Endodermal cell (in vitro differentiated cells): ENCODE measurements around the gene ARAP3. TPM values are rescaled to one million over a fixed set of nuclear protein-coding genes. Genes with fewer than 3 reads are reported as not detected.

Experiments
- DNase-seq: peaks from one replicate; pipeline ENCODE4 v3.0.0-alpha.2; 2017
- H3K27ac ChIP-seq: 2 replicates; pipeline ENCODE4 v1.5.1; 2013; ENCODE audit warnings: mild to moderate bottlenecking, low read depth, low read length, moderate library complexity
- H3K27me3 ChIP-seq: 2 replicates; pipeline ENCODE4 v1.6.1; 2013; ENCODE audit warnings: mild to moderate bottlenecking, low read length, moderate library complexity; ENCODE audit not compliant: insufficient read depth, control insufficient read depth, poor library complexity, severe bottlenecking
- H3K36me3 ChIP-seq: 2 replicates; pipeline ENCODE4 v1.7.0; 2013; ENCODE audit warnings: mild to moderate bottlenecking, low read length, moderate library complexity; ENCODE audit not compliant: control insufficient read depth, insufficient read depth
- H3K4me1 ChIP-seq: one replicate; pipeline ENCODE4 v1.7.0; 2013; ENCODE audit warnings: low read length; ENCODE audit not compliant: control insufficient read depth, insufficient read depth
- H3K4me3 ChIP-seq: 2 replicates; pipeline ENCODE4 v1.5.1; 2013; ENCODE audit warnings: mild to moderate bottlenecking, low read length, moderate library complexity
- H3K9ac ChIP-seq: 2 replicates; pipeline ENCODE4 v1.6.1; 2013; ENCODE audit warnings: mild to moderate bottlenecking, low read length, moderate library complexity; ENCODE audit not compliant: poor library complexity, severe bottlenecking; ENCODE audit errors: extremely low read depth
- H3K9me3 ChIP-seq: 2 replicates; pipeline ENCODE4 v1.6.1; 2013; ENCODE audit warnings: mild to moderate bottlenecking, low read length, moderate library complexity; ENCODE audit not compliant: control insufficient read depth
- H3K27ac Mint-ChIP-seq: 2 replicates; pipeline ENCODE4 v1.8.0; 2020; ENCODE audit warnings: mixed read lengths
- H3K27me3 Mint-ChIP-seq: 2 replicates; pipeline ENCODE4 v1.8.0; 2021; ENCODE audit warnings: mild to moderate bottlenecking, mixed read lengths; ENCODE audit not compliant: insufficient read depth
- H3K36me3 Mint-ChIP-seq: 2 replicates; pipeline ENCODE4 v1.8.0; 2020; ENCODE audit warnings: low read depth, mixed read lengths
- H3K4me1 Mint-ChIP-seq: 2 replicates; pipeline ENCODE4 v1.8.0; 2020; ENCODE audit warnings: mixed read lengths
- H3K4me3 Mint-ChIP-seq: 2 replicates; pipeline ENCODE4 v1.8.0; 2020; ENCODE audit warnings: mild to moderate bottlenecking, moderate library complexity, mixed read lengths
- H3K9me3 Mint-ChIP-seq: 2 replicates; pipeline ENCODE4 v1.8.0; 2020; ENCODE audit warnings: mild to moderate bottlenecking, mixed read lengths
- CTCF ChIP-seq: fragments of 200-600 bp; sonication (generic); conservative IDR thresholded peaks from 2 replicates; pipeline ENCODE4 v1.5.0; 2021; ENCODE audit warnings: antibody characterized with exemption, mild to moderate bottlenecking
- WGBS, 2 experiments: methylation state at CpG; one replicate each; pipeline versions ENCODE4 v1.1.5 to v1.1.7; 2013; ENCODE audit warnings: missing lambda C conversion rate in 2 of 2, mixed read lengths in 1 of 2; ENCODE audit not compliant: insufficient coverage in 1 of 2, insufficient read length in 1 of 2; 5-methylcytosine and 5-hydroxymethylcytosine counted together
- total RNA-seq, 2 donors: library from RNA; stranded (reverse); fragmentation: NEBNext Ultra II Directional in 1 of 2; extraction: Animal tissue kit (Norgen Biotek cat#: 25700) in 1 of 2; gene quantifications; 2 replicates in 1 of 2; 3 replicates in 1 of 2; pipeline ENCODE4 v1.2.1, GENCODE V29; 2021

Gene ARAP3
- total RNA-seq, 2 donors from 2014 or later: 32.5 to 41.3 TPM

DNA sequence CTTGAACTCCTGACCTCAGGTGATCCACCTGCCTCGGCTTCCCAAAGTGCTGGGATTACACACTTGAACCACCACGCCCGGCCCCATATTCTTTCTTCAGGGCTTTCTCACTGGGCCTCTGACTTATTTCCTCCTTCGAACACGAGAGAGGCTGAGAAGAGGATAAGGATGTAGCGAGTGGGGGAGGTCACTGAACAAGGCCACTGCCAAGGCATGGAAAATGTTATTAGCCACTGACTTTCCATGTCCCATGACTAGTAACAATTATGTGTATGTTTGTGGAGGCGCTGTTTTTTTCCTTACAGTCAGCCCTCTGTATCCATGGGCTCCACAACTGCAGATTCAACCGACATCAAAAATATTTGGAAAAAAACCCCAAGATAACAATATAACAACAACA, 18.5 kb downstream of the ARAP3 start:
- no peaks in the 10 kb centered on the region for H3K9me3 Mint-ChIP-seq
- H3K27me3 ChIP-seq: no peaks in the 10 kb centered on the region
- no peak overlapping the region for H3K4me3 ChIP-seq
- H3K27ac ChIP-seq: no peak overlapping the region
- no peaks in the 10 kb centered on the region for H3K36me3 ChIP-seq
- H3K36me3 Mint-ChIP-seq: peaks cover 50% of the 10 kb centered on the region
- H3K9ac ChIP-seq: no peak overlapping the region
- H3K4me3 Mint-ChIP-seq: no peak overlapping the region
- no peaks in the 10 kb centered on the region for H3K9me3 ChIP-seq
- no peaks in the 10 kb centered on the region for H3K4me1 Mint-ChIP-seq
- no peak for TF ChIP-seq CTCF
- H3K27ac Mint-ChIP-seq: no peak overlapping the region
- H3K4me1 ChIP-seq: no peaks in the 10 kb centered on the region
- no peaks in the 10 kb centered on the region for H3K27me3 Mint-ChIP-seq
- DNase-seq: no peak
- 91 to 92% methylated on average over 2 to 7 of the region's 8 CpGs for WGBS, 2 experiments

DNA sequence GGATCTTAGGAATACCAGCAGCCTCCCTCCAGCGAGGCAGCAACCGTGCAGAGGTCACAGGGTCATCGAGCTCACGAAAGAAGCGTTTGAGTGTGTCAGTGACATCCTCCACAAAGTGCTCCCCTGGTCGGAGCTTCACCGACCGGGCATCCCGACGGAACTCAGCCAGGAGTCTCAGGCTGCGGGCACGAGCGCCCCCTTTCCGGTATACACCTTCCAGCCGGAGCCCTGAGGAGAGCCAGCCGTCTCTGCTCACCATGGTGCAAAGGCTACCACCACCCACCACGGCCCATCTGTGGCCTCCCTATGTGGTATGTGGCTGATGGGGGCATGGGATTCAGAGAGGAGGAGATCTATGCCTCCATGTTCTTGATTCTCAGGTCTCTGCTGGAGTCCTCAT, 20.0 kb downstream of the ARAP3 start:
- no peak for DNase-seq
- no peak for TF ChIP-seq CTCF
- Histone ChIP-seq H3K4me3 (no peak overlapping the region), H3K4me1 (no peaks in the 10 kb centered on the region), H3K9ac (no peak overlapping the region), H3K27ac (no peak overlapping the region), H3K36me3 (peaks cover 9% of the 10 kb centered on the region), H3K27me3 (no peaks in the 10 kb centered on the region), H3K9me3 (no peaks in the 10 kb centered on the region)
- H3K27ac Mint-ChIP-seq: no peak overlapping the region
- no peaks in the 10 kb centered on the region for H3K4me1 Mint-ChIP-seq
- no peak overlapping the region for H3K4me3 Mint-ChIP-seq
- H3K27me3 Mint-ChIP-seq: no peaks in the 10 kb centered on the region
- WGBS, 2 experiments: 91 to 94% methylated on average over 12 to 17 of the region's 17 CpGs
- H3K9me3 Mint-ChIP-seq: no peaks in the 10 kb centered on the region
- peaks cover 63% of the 10 kb centered on the region for H3K36me3 Mint-ChIP-seq

DNA sequence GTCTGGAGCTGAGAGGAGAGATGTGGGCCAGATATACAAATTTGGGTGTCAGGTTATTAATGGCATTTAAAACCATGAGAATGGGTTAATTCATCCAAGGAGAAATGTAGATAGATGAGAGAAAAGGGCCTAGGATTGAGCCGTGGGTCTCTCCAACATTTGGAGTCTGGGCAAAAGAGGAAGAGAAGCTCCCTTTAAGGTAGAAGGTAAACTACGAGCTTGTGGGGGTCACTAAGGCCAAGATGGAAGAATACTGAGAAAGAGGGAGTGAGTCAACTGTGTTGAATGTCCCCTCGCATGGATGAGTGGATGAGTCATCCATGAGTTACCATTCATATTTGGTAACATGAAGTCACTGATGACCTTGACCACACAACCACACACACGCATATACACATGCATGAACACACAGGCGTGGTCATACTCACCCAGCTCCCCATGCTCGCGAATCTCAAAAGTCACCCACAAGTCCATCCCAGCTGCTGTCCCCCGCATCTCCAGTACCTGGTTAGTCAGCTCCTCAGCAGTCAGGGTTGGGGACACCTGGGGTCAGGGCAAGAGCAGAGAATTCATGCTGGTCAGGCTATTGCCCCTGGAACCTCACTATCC, 24.0 kb downstream of the ARAP3 start:
- H3K4me3 Mint-ChIP-seq: no peak overlapping the region
- no peak overlapping the region for H3K27ac Mint-ChIP-seq
- H3K27me3 Mint-ChIP-seq: no peaks in the 10 kb centered on the region
- Histone ChIP-seq H3K27ac (no peak overlapping the region), H3K9me3 (no peaks in the 10 kb centered on the region), H3K4me3 (no peak overlapping the region), H3K4me1 (no peaks in the 10 kb centered on the region), H3K27me3 (no peaks in the 10 kb centered on the region), H3K36me3 (peaks cover 9% of the 10 kb centered on the region), H3K9ac (no peak overlapping the region)
- H3K36me3 Mint-ChIP-seq: peaks cover 65% of the 10 kb centered on the region
- WGBS, 2 experiments: 84 to 89% methylated on average over 8 of the region's 8 CpGs
- DNase-seq: no peak
- H3K4me1 Mint-ChIP-seq: no peaks in the 10 kb centered on the region
- no peaks in the 10 kb centered on the region for H3K9me3 Mint-ChIP-seq
- TF ChIP-seq CTCF: no peak
